HUES64 (cell line): ENCODE data around the gene FLT3LG.

ENCODE experiments used
- H3K27ac ChIP-seq: 2 replicates; pipeline ENCODE4 v1.7.0; 2013; ENCODE audit warnings: low read depth, low read length, inconsistent platforms
- H3K27me3 ChIP-seq: 2 replicates; pipeline ENCODE4 v1.6.1; 2013; ENCODE audit warnings: mild to moderate bottlenecking, low read length; ENCODE audit not compliant: insufficient read depth
- H3K36me3 ChIP-seq: 2 replicates; pipeline ENCODE4 v1.6.1; 2013; ENCODE audit warnings: mild to moderate bottlenecking, low read length; ENCODE audit not compliant: insufficient read depth
- H3K4me1 ChIP-seq: 2 replicates; pipeline ENCODE4 v1.6.1; 2013; ENCODE audit warnings: mild to moderate bottlenecking, low read length, moderate library complexity; ENCODE audit not compliant: insufficient read depth
- H3K4me3 ChIP-seq: 2 replicates; pipeline ENCODE4 v1.5.1; 2013; ENCODE audit warnings: mild to moderate bottlenecking, low read length, moderate library complexity
- H3K9ac ChIP-seq: 2 replicates; pipeline ENCODE4 v1.6.1; 2013; ENCODE audit warnings: mild to moderate bottlenecking, low read depth, low read length
- H3K9me3 ChIP-seq: 2 replicates; pipeline ENCODE4 v1.6.1; 2013; ENCODE audit warnings: low read depth, low read length; ENCODE audit not compliant: insufficient read depth
- WGBS: fragments of 150-250, 120-280 bp; methylation state at CpG from one replicate; pipeline ENCODE4 v1.1.7; 2013; ENCODE audit warnings: missing lambda C conversion rate; 5-methylcytosine and 5-hydroxymethylcytosine counted together

Gene FLT3LG

DNA sequence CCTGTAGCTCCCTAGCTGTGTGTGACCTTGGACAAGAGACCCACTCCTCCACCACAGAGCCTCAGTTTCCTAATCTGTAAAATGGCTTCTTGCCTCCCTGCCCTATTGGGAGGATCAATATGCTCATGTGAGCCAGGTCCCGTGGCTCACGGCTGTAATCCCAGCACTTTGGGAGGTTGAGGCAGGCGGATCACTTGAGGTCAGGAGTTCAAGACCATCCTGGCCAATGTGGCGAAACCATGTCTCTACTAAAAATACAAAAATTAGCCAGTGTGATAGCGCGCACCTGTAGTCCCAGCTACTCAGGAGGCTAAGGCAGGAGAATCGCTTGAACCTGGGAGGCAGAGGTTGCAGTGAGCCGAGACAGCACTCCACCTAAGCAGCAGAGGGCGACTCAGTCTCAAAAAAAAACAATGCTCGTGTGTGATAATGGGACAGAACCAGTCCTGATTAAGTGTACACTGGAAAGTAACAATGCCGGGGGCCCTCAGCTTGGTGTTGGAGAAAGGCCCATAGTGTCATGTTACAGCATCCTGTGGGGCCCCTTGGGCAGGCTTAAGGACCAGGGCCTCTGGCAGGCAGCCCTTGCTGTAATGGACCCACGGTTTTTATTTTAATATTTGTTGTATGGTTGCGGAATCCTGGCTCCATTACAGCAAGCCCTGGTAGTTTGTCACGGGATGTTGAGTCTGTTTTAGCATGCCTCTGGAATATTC, 29.0 kb downstream of the FLT3LG start:
- no peak overlapping the region for H3K27ac ChIP-seq
- H3K36me3 ChIP-seq, result peaks cover 21% of the 10 kb centered on the region
- no peak overlapping the region for H3K9ac ChIP-seq
- peaks cover 15% of the 10 kb centered on the region for H3K4me1 ChIP-seq
- no peaks in the 10 kb centered on the region for H3K27me3 ChIP-seq
- no peak overlapping the region for H3K4me3 ChIP-seq
- whole genome bisulfite sequencing, result 77% methylated on average over 14 of the region's 14 CpGs
- no peaks in the 10 kb centered on the region for H3K9me3 ChIP-seq

DNA sequence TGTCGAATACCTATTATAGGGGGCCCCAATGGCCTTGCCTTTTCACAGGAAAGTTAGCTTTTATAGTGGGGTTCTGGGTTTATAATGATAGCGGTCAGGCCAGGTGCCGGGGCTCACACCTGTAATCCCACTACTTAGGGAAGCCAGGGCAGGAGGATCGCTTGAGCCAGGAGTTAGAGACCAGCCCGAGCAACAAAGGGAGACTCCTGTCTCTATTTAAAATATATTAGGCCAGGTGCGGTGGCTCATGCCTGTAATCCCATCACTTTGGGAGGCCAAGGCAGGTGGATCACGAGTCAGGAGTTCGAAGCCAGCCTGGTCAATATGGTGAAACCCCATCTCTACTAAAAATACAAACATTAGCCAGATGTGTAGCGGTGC, 29.6 kb downstream of the FLT3LG start:
- WGBS, result 87% methylated on average over 9 of the region's 9 CpGs
- peaks cover 11% of the 10 kb centered on the region for H3K4me1 ChIP-seq
- H3K27ac ChIP-seq, result no peak overlapping the region
- H3K27me3 ChIP-seq, result no peaks in the 10 kb centered on the region
- no peak overlapping the region for H3K4me3 ChIP-seq
- H3K36me3 ChIP-seq, result peaks cover 16% of the 10 kb centered on the region
- no peak overlapping the region for H3K9ac ChIP-seq
- H3K9me3 ChIP-seq, result no peaks in the 10 kb centered on the region

DNA sequence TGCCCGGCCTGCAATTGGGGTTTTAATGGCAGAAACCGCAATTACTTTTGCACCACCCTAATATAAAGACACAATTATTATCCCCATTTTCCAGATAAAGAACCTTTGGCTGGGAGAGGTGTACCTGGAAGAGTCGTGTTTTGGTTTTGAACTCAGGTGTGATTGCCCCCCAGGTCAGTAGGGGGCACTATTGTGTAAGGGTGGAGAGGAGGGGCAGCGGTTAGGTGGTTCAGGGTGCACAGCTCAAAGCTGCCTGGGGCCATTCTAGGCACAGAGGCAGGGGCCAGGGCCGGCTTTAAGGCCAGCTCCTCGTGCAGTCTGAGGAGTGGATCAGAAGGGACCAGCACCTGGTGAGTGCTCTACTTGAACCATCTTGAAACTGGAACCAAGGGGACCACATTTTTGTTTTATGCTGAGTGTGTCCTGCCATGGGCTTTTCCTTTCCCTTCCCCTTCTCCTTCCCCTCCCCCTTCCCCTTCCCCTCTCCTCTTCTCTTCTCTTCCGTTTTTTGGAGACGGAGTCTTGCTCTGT, 32.6 kb downstream of the FLT3LG start:
- Histone ChIP-seq H3K27me3 (no peaks in the 10 kb centered on the region), H3K4me3 (peak overlapping the region; percentile 18; the same call in 1 of the 2 replicates)
- 24% methylated on average over 8 of the region's 8 CpGs for WGBS

GRCh38 chr19:49507803-49508494, 33.9 kb downstream of the FLT3LG start:
- H3K4me3 ChIP-seq, result no peak overlapping the region
- no peaks in the 10 kb centered on the region for H3K36me3 ChIP-seq
- H3K9ac ChIP-seq, result no peak overlapping the region
- 90% methylated on average over 12 of the region's 12 CpGs for WGBS
- no peaks in the 10 kb centered on the region for H3K9me3 ChIP-seq
- H3K4me1 ChIP-seq, result peaks cover 4% of the 10 kb centered on the region
- H3K27me3 ChIP-seq, result no peaks in the 10 kb centered on the region
- H3K27ac ChIP-seq, result no peak overlapping the region

More for the DNA sequence above, 32.6 kb downstream of the FLT3LG start:
- no peaks in the 10 kb centered on the region for H3K9me3 ChIP-seq
- no peaks in the 10 kb centered on the region for H3K36me3 ChIP-seq
- no peak overlapping the region for H3K9ac ChIP-seq
- H3K4me1 ChIP-seq, result peaks cover 4% of the 10 kb centered on the region
- no peak overlapping the region for H3K27ac ChIP-seq

DNA sequence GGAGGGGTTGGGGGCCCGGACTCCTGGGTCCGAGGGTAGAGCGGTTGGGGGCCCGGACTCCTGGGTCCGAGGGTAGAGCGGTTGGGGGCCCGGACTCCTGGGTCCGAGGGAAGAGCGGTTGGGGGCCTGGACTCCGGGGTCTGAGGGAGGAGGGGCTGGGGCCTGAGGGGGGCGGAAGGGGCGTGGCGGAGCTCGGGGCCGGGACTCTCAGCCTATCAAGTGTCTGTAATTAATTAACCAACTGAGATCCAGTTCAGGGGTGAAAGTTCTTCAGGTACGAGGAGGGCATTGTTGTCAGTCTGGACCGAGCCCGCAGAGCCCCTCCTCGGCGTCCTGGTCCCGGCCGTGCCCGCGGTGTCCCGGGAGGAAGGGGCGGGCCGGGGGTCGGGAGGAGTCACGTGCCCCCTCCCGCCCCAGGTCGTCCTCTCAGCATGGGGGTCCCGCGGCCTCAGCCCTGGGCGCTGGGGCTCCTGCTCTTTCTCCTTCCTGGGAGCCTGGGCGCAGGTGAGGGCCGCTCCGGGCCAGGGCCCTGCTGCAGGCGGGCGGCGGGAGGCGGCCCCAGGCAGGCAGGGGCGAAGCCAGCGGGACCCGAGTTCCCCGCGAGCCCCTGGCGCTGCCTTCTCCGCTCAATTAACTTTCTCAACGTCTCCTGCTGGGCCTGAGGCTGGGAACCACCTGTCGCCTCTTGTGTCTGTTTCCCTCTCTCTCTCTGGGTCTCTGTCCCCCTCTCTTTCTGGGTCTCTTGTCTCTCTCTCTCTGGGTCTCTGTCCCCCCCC, 39.1 kb downstream of the FLT3LG start:
- Histone ChIP-seq H3K36me3 (peaks cover 6% of the 10 kb centered on the region; the same call in 1 of the 2 replicates), H3K4me3 (peak overlapping the region; percentile 88), H3K4me1 (no peaks in the 10 kb centered on the region), H3K9me3 (no peaks in the 10 kb centered on the region), H3K27me3 (no peaks in the 10 kb centered on the region), H3K9ac (peak overlapping the region; percentile 80), H3K27ac (peak overlapping the region; percentile 74; the same call in 1 of the 2 replicates)
- 1% methylated on average over 50 of the region's 50 CpGs for WGBS

DNA sequence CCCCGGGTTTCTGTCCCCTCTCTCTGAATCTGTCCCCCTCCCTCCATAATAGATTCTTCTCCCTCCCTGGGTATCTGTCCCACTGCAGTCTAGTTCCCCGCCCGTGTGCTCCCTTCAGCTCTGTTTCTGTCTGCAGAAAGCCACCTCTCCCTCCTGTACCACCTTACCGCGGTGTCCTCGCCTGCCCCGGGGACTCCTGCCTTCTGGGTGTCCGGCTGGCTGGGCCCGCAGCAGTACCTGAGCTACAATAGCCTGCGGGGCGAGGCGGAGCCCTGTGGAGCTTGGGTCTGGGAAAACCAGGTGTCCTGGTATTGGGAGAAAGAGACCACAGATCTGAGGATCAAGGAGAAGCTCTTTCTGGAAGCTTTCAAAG, 39.7 kb downstream of the FLT3LG start:
- 53% methylated on average over 11 of the region's 12 CpGs for WGBS
- Histone ChIP-seq H3K4me1 (no peaks in the 10 kb centered on the region), H3K4me3 (peak overlapping the region; percentile 88), H3K36me3 (peaks cover 6% of the 10 kb centered on the region; the same call in 1 of the 2 replicates), H3K9me3 (no peaks in the 10 kb centered on the region), H3K9ac (peak overlapping the region; percentile 80), H3K27me3 (no peaks in the 10 kb centered on the region), H3K27ac (0 out of 2 replicates have a peak overlapping the region, but pooled peaks have one; percentile 25)

DNA sequence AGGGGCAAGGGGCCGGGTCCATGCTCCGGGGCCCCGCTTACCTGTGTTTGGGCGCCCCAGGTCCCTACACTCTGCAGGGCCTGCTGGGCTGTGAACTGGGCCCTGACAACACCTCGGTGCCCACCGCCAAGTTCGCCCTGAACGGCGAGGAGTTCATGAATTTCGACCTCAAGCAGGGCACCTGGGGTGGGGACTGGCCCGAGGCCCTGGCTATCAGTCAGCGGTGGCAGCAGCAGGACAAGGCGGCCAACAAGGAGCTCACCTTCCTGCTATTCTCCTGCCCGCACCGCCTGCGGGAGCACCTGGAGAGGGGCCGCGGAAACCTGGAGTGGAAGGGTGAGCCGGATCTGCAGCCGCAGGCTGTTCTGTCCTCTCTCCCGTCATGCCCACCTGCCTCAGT, 40.1 kb downstream of the FLT3LG start:
- Histone ChIP-seq H3K4me3 (peak overlapping the region; percentile 88), H3K9me3 (no peaks in the 10 kb centered on the region), H3K9ac (peak overlapping the region; percentile 80; the same call in 1 of the 2 replicates), H3K27ac (no peak overlapping the region), H3K36me3 (peaks cover 6% of the 10 kb centered on the region; the same call in 1 of the 2 replicates), H3K27me3 (no peaks in the 10 kb centered on the region), H3K4me1 (no peaks in the 10 kb centered on the region)
- WGBS, result 81% methylated on average over 21 of the region's 21 CpGs

GRCh38 chr19:49515767-49516166, 41.8 kb downstream of the FLT3LG start:
- Histone ChIP-seq H3K4me3 (no peak overlapping the region), H3K27me3 (no peaks in the 10 kb centered on the region), H3K27ac (no peak overlapping the region), H3K4me1 (no peaks in the 10 kb centered on the region), H3K9ac (no peak overlapping the region), H3K9me3 (no peaks in the 10 kb centered on the region), H3K36me3 (peaks cover 9% of the 10 kb centered on the region)
- 92% methylated on average over 4 of the region's 4 CpGs for WGBS

GRCh38 chr19:49518033-49518432, 44.0 kb downstream of the FLT3LG start:
- Histone ChIP-seq H3K9ac (no peak overlapping the region), H3K4me1 (no peaks in the 10 kb centered on the region), H3K4me3 (no peak overlapping the region), H3K27me3 (no peaks in the 10 kb centered on the region), H3K27ac (no peak overlapping the region), H3K9me3 (no peaks in the 10 kb centered on the region), H3K36me3 (peaks cover 11% of the 10 kb centered on the region)
- 92% methylated on average over 1 of the region's 3 CpGs for WGBS

DNA sequence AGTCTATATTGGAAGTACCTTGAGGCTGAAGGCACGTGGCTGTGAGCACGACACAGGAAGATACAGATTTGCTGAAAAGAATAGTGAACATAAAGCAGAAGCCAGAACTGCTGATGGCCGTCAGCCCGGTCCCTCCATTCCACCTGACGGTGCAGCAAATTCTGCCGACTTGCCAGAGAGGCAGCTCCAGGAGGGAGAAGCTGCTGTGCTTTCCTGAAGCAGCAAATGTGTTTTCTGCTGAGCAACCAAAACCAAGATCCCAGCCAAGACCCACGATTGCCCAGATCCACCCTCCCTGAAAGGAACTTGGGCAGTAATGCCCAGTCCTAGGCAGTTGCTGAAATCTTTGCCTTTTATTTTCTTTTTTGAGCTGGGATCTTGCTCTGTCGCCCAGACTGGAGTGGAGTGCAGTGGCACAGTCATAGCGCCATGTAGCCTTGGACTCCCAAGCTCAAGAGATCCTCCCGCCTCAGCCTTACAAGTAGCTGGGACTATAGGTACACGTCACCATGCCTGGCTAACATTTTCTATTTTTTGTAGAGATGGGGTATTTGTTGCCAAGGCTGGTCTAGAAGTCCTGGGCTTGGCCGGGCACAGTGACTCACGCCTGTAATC, 46.8 kb downstream of the FLT3LG start:
- H3K4me1 ChIP-seq, result no peaks in the 10 kb centered on the region
- H3K9ac ChIP-seq, result no peak overlapping the region
- H3K4me3 ChIP-seq, result no peak overlapping the region
- H3K36me3 ChIP-seq, result peaks cover 8% of the 10 kb centered on the region
- no peaks in the 10 kb centered on the region for H3K9me3 ChIP-seq
- H3K27ac ChIP-seq, result no peak overlapping the region
- 93% methylated on average over 13 of the region's 13 CpGs for WGBS
- no peaks in the 10 kb centered on the region for H3K27me3 ChIP-seq
